Right forelimb (tissue), 1 donor: ENCODE results near the gene MARCHF3.
"Not testable (repeated sequence)": the region's sequence is repeated elsewhere in the genome, so short reads cannot be mapped to it uniquely, and the experiment has no call there.

Experiments
- DNase-seq: peaks from one replicate; pipeline ENCODE4 v3.0.0-alpha.2; 2018

MARCHF3 gene

DNA sequence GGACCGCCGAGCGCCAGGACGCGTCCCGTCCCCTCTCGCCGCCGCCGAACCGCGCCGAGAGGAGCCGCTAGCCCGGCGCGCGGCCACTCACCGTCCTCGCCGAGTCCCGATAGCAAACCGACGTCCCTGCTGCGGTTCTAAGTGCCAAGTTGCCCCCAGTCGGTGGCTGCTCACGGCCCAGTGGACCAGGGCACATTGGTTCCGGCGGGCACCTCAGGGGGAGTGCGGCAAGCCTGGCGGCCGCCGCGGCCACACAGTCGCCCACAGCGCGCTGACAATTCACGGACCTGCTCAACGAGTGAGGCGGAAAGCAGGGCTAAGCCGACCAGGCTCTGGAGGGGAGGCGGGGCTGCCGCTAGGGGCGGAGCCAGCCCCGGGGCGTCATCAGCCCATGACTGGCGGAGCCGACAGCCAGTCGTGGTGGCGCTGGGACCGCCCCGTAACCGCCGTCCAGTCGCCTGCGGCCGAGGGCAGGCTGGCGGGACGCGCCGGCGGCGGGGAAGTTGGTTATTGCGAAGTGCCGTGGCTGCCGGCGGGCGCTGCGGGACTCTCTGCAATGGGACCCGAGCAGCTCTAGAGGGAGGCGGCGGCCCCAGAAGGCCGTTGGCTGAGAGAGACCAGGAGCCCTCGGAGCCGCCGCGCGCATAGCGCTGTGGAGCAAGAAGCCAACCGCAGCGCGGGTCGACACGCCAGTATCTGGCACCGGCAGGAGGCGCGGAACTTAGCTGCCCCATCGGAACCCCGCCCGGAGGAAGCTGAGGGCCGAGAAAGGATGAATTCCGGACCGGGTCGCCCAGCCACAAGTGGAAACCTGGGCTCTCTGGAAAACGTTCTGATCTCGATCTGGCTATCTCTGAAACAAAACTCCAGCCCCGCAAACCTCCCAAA is at the start of gene MARCHF3:
Gene MARCHF3 (minus strand): TSS at position 300 of the 888 bp plus-strand sequence. CDS start 112,387 bp downstream, outside the sequence.
- peak; percentile 97 for DNase-seq

DNA sequence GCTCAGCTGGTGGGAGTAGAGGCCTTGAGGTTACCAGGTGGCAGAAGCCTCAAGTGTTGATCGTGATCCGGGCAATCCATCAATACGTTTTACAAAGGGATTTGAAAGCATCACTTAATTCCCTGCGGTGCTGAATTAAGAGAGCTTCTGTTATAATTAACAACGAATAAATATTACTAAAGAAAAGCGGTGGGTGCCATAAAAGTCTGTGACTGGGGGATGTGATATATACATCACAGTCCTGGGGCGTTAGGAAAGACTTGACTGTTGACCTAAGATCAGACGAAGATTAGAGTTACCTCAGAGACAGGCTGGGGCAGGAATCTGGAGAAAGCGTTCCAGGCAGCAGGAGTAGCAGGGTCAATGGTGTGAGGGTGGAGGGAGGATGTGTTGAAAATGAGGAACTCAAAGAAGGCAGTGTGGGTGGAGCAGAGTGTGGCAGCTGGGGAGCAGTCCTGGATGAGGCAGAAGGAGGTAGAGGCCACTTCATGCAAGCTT is 49.7 kb upstream of the MARCHF3 start:
- DNase-seq: no peak

DNA sequence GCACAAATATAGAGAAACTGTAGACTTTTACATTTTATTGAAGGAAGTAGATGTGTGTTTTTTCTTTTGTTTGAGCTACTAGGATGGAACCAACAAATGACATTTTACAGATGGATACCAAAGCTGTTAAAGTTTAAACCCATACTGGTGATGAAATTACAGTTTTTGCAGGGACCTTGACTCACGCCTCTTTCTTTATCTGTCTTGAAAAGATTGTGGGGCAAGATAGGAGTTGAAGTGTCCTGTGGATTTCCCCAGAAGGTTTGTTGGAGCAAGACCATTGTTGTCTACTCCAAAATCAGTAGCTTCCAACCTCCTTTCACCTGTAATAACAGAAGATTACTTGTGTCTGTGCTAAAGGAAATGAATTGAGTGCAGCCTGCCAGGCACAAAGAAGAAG is 47.0 kb upstream of the MARCHF3 start:
- no peak for DNase-seq

GRCh38 chr5:127076315-127077129 is 46.2 kb upstream of the MARCHF3 start:
- no peak for DNase-seq

DNA sequence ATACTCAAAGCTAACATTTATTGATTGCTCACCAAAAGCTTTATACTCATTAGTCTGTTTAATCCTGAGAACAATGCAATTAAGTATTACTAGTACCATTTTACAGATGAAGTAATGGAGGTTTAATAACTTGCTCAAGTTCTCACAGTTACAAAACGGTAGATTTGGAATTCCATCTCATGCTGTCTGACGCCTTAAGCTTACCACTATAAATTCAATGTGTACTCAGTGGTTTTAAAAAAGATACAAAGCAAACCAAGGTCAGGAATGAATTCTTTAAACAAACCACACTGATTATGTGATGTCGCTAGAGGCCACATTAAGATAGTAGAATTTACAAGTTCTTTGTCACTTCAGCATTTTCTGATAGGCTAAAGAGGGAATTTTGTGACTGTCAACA is 44.1 kb upstream of the MARCHF3 start:
- no peak for DNase-seq

DNA sequence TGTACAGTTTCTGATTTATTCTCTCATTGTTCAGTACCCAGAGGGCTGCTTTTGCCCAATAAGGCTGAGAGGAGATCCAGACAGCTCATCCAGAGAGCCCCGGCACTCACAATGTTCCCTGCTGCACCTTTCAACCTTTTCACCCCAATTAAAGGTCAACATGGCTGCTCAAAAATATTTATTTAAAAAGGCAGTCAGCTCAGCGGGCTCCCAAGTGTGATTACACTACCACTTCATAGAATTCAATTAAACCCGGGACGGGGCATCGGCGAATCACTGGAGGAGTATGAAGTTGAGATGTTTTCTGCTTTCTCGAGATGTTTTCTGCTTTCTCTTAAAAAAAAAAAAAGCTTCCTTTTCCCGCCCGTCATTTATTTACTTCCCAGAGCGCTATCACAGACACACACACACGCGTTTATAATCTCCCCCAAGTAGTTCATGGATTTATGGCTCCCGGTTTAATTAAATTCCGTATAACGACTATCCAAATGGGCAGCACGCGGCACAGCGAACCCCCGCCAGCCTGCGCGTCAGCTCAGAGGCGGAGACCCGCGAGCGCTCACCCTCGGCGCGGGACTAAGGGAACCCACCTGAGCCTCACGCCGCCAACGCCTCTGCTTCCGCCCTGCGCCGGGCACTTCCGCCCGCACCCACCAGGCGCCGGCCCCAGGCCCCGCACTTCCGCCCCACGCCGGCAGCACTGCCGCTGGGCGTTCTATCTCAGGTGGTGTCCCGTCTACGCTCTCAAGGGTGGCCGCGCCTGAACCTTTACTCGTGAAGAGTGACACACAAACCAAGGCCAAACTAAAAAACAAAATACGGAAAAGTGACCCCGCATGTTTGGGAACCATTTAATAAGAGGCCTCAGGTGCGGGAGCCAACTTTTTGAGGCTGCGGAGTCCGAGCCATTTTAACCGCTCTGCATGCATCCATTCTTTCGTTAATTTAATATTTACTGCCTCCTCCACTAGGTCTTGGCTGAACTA is 42.8 kb upstream of the MARCHF3 start, which contains the start of gene C5orf63:
Gene C5orf63 (minus strand): TSS at position 642 of the 986 bp plus-strand sequence. CDS start 14,507 bp downstream, outside the sequence.
- DNase-seq: peak; percentile 75

DNA sequence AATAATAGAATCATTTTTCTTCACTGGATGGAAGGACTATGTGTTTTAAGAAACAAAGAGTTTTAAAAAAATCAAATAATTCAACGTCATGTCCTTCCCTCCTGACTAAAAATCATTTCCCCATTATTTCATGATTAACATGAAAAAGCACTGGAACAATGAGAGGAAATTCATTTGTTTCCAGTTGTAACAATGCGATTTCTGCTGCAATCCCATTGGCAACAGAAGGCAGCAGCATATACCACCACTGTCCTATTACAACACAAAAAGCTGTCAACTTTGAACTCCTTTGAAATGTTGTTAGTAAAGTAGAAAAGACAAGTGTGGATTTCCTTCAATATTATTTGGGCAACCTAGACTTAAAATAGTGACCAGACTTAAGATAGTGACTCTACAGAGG is 39.9 kb upstream of the MARCHF3 start:
- no peak for DNase-seq

- no peak for DNase-seq
Measured at GRCh38 chr5:127068493-127069214, 38.3 kb upstream of the MARCHF3 start.

DNA sequence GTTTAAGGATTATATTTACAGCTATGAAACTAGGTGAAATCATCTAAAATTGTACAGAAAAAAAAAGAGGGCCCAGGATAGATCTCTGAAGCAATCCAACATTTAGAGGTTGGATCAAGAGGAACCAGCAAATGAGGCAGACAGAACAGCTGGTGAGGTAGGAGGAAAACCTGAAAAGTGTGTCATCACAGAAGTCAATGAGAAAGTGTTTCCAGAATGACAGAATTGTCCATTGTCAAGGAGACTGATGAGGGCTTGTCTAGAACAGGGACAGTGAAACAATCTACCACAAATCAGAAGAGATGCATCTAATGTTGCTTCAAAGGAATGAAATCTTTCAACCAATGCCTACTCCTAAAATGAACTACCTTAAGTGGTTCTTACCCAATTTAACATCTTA is 36.4 kb upstream of the MARCHF3 start:
- DNase-seq: no peak

DNA sequence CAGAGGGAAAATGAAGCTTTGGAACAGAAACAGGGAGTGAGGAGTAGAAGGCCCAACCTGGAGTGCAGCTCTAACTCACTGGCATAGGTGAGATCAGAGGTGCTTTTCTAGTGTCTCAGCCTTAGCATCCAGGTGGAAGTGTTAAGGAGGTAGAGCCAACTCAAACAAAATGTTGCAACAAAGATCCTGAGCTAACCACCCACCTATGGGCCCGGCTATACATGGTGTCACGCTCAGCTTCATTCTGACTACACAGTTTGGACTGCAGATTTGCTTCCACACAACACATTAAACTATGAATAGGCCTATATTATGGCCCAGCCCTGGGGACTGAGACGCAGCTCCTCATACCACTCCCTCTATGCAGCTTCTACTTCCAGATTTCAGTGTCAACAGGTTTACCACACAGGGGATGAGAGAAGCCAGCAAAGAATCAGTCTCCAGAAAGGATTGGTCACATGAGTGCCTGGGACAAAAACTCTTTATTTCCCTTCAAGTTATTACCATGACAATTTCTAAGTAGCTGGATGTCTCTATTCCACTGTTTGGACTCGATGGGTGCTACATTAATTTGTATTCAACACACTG is 34.0 kb upstream of the MARCHF3 start:
- no peak for DNase-seq

DNA sequence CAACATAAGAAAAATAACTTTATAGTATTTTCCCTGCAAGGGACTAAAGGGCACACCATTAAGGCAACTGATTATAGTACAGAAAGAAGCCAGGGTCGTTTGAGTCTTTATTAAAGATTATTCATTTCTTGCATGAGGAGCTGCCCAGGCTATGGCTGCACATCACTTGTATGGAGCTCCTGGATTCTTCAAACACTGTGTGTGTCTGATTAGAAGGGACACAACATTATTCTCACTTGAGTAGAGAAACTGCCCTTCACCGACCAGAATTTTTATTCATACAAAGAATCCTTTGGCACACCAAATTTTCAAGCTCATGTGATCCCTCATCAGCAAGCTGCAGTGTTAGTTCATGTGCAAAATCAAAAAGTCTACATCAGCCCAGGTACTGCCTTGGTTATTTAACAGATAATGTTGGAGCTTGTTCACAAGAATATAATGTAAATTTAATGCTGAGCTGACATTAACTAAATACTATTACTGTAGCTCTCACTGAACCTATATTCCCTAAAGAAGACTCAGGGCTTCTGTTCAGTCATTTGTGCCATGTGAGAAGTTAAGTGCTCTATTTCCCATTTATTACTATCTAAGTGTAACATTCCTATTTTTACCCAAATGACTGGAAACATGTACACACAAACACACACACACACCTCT is 33.0 kb upstream of the MARCHF3 start:
- DNase-seq: no peak

DNA sequence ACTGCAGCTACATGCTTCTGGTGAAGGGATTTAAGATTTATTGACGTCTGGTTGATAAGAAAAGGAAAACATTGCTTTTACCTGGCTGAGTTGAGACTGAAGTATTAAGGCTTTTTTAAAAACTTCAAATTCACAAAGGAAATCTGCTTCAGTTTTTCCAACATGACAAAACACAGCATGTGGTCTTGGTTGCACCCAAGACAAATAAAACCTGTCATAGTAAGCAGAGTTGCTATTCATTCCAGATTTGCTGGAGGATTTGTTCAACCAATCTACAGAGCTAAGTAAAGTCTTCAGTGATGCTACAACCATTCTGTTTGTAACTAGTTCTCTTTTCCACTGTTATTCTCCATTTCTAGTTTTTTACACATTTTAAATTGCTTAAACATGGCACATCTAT is 31.6 kb upstream of the MARCHF3 start:
- no peak for DNase-seq

- DNase-seq: no peak
Measured at GRCh38 chr5:127061537-127061936, 31.2 kb upstream of the MARCHF3 start.

DNA sequence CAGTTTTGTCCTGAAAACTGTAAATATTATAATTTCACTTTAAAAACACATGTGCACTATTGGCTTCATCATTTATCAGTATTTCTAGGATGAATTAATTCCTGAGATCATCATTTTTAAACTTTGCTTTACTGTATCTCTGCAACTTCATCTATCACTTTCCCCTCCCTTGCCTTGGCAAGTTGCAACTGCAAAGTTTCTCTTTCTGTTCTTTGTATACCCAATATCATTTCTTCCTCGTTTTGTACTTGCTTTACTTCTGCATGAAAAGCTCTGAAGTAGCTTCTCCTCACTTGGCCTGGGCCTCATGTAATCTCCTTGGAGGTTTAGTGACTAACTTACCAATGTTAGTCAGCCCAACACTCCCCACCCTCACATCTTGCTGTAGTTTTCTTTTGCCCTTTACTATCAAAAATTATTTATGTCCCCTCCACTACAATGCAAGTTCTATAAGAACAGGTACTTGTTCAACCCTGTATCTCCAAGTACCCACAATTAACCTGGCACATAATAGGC is 30.2 kb upstream of the MARCHF3 start:
- DNase-seq: no peak

GRCh38 chr5:127056896-127057295 is 26.5 kb upstream of the MARCHF3 start:
- DNase-seq: no peak

GRCh38 chr5:127055880-127056653 is 25.7 kb upstream of the MARCHF3 start:
- DNase-seq: no peak

DNA sequence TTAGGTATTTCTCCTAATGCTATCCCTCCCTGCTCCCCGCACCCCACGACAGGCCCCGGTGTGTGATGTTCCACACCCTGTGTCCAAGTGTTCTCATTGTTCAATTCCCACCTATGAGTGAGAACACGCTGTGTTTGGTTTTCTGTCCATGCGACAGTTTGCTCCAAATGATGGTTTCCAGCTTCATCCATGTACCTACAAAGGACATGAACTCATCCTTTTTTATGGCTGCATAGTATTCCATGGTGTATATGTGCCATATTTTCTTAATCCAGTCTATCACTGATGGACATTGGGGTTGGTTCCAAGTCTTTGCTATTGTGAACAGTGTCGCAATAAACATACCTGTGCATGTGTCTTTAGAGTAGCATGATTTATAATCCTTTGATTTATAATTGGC is 23.2 kb upstream of the MARCHF3 start:
- not testable (repeated sequence) for DNase-seq

DNA sequence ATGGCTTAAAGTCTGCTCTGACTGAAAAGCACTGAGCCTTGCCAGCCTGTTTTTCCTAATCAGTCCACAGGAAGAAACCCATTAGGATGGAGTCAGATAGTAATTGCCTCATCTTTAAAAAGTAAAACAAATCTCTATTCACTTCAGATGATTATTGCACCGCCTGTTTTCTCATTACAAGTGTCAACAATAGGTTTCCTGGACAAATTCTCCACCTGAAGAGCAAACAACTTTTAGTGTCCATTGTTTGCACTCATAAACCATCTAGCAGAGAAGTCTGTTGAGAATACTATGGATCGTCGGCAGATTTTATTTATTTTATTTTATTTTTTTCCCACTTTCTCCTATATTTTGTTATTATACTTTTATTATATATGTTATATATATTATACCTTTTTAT is 22.7 kb upstream of the MARCHF3 start:
- DNase-seq: no peak

DNA sequence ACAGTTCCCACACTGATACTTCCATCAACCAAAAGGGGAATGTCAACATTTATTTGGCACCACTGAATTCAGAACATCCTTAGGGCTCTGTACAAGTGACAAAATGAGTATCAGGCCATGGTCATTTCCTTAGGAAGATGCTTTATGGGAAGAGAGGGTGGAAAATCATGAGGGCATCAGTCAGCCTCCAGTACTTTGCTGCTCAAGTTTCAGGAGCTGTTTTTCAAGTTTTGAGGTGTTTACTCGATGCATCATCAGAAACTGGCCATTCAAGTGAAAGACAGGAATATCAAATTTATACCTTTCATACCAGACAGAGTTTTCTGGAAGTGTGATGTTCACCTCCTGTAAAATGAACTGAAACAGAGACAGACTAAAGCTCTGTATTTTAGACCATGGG is 21.2 kb upstream of the MARCHF3 start:
- no peak for DNase-seq
